Fibroblast of gingiva (primary cell): ENCODE results near the gene MSANTD1.

ENCODE experiments used
- DNase-seq: peaks from one replicate; pipeline ENCODE4 v3.0.0-alpha.2; 2011; ENCODE audit warnings: low read depth

Gene MSANTD1

GRCh38 chr4:3248178-3248480, 830 bp upstream of the MSANTD1 start:
- no peak for DNase-seq

GRCh38 chr4:3249711-3250437, 915 bp downstream of the MSANTD1 start:
- DNase-seq: no peak

- no peak for DNase-seq
Measured at GRCh38 chr4:3250438-3250955, 1.5 kb downstream of the MSANTD1 start.

- DNase-seq: no peak
Measured at GRCh38 chr4:3250956-3251690, 2.2 kb downstream of the MSANTD1 start.

- no peak for DNase-seq
Measured at GRCh38 chr4:3251691-3252479, 2.9 kb downstream of the MSANTD1 start.

- DNase-seq: no peak
Measured at GRCh38 chr4:3252480-3252828, 3.5 kb downstream of the MSANTD1 start.

- no peak for DNase-seq
Measured at GRCh38 chr4:3252831-3253641, 4.1 kb downstream of the MSANTD1 start.

GRCh38 chr4:3253808-3254207, 4.8 kb downstream of the MSANTD1 start:
- no peak for DNase-seq

GRCh38 chr4:3254302-3255131, 5.6 kb downstream of the MSANTD1 start:
- DNase-seq: no peak

- no peak for DNase-seq
Measured at GRCh38 chr4:3255611-3256186, 6.7 kb downstream of the MSANTD1 start.

- no peak for DNase-seq
Measured at GRCh38 chr4:3256230-3257102, 7.5 kb downstream of the MSANTD1 start.

- no peak for DNase-seq
Measured at GRCh38 chr4:3257103-3257555, 8.2 kb downstream of the MSANTD1 start.

GRCh38 chr4:3257556-3258482, 8.9 kb downstream of the MSANTD1 start:
- no peak for DNase-seq

GRCh38 chr4:3261411-3262207, 12.7 kb downstream of the MSANTD1 start:
- DNase-seq: no peak

GRCh38 chr4:3262208-3263052, 13.5 kb downstream of the MSANTD1 start:
- no peak for DNase-seq

GRCh38 chr4:3263053-3263875, 14.3 kb downstream of the MSANTD1 start:
- no peak for DNase-seq
